ENCODE data around the gene IRF6. TPM values are rescaled to one million over a fixed set of nuclear protein-coding genes. Genes with fewer than 3 reads are reported as not detected.

IRF6 gene
- total RNA-seq, 2 experiments from 2014 or later, result 1.7 to 2.0 TPM

DNA sequence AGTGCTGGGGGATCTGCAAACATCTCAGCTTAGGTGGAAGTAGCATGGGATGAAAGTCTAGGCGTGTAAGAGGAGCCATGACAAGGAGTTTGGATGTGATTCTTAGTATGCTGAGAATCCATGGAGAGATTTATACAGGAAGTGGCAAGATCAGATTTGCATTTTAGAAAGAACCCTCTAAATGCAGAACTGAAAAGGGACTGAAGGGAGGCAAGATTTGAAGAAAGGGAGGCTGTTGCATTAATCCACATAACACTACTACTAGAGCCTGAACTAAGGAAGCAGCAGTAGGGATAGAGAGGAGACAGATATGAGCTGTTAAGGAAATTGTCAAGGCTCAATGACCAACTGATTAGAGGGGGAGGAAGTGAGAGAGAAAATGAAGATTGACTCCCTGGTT is 31.4 kb downstream of the IRF6 start:
- Mint-ChIP-seq H3K36me3 (peaks cover 45% of the 10 kb centered on the region), H3K4me3 (peak overlapping the region; percentile 2), H3K4me1 (peaks cover 30% of the 10 kb centered on the region), H3K27me3 (no peaks in the 10 kb centered on the region), H3K9me3 (no peaks in the 10 kb centered on the region), H3K27ac (peak overlapping the region; percentile 62)
- DNase-seq (no peak), ATAC-seq (ENCODE audit: low read depth) (no peak)
- POLR2A ChIA-PET, result interaction anchor here (1.2 to 15.3 kb wide), 6 partner anchors 9 to 53 kb away, joined by 3 to 488 read pairs (median 8); partner anchors contain the start of genes C1orf74, IRF6, TRAF3IP3 and UTP25

- ATAC-seq (ENCODE audit: low read depth), result no peak
- POLR2A ChIA-PET, result interaction anchor here (0.9 to 15.3 kb wide), 4 partner anchors 11 to 36 kb away, joined by 3 to 488 read pairs (median 30); partner anchors contain the start of genes C1orf74 and TRAF3IP3
- H3K27ac Mint-ChIP-seq, result no peak overlapping the region
- no peaks in the 10 kb centered on the region for H3K27me3 Mint-ChIP-seq
- H3K9me3 Mint-ChIP-seq, result no peaks in the 10 kb centered on the region
- no peak overlapping the region for H3K4me3 Mint-ChIP-seq
- DNase-seq, result no peak
- H3K4me1 Mint-ChIP-seq, result peaks cover 38% of the 10 kb centered on the region
- H3K36me3 Mint-ChIP-seq, result peaks cover 52% of the 10 kb centered on the region
Measured at GRCh38 chr1:209772126-209772525, 33.8 kb downstream of the IRF6 start.

DNA sequence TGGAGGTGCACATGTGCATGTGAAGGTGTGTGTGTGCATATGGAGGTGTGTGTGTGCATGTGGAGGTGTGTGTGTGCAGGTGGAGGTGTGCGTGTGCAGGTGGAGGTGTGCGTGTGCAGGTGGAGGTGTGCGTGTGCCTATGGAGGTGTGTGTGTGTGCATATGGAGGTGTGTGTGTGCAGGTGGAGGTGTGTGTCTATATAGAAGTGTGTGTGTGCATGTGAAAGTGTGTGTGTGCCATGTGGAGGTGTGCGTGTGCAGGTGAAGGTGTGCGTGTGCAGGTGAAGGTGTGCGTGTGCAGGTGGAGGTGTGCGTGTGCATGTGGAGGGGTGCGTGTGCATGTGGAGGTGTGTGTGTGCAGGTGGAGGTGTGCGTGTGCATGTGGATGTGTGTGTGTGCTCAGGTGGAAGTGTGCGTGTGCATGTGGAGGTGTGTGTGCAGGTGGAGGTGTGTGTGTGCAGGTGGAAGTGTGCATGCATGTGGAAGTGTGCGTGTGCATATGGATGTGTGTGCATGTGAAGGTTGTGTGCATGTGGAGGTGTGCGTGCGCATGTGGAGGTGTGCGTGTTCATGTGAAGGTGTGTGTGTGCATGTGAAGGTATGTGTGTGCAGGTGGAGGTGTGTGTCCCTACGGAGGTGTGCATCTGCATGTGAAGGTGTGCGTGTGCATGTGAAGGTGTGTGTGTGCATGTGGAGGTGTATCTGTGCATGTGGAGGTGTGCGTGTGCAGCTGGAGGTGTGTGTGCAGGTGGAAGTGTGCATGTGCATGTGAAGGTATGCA is 35.1 kb downstream of the IRF6 start:
- Mint-ChIP-seq H3K4me3 (no peak overlapping the region), H3K9me3 (no peaks in the 10 kb centered on the region), H3K27me3 (no peaks in the 10 kb centered on the region), H3K4me1 (peaks cover 47% of the 10 kb centered on the region), H3K27ac (no peak overlapping the region), H3K36me3 (peaks cover 59% of the 10 kb centered on the region)
- POLR2A ChIA-PET, result interaction anchor here (0.6 to 15.3 kb wide), 4 partner anchors 10 to 1585 kb away, joined by 3 to 488 read pairs (median 46); partner anchors contain the start of genes C1orf74, TRAF3IP3 and UTP25
- ATAC-seq (ENCODE audit: low read depth), result no peak
- no peak for DNase-seq

- POLR2A ChIA-PET, result interaction anchor here (0.6 to 15.3 kb wide), 10 partner anchors 11 to 1586 kb away, joined by 3 to 488 read pairs (median 8); partner anchors contain the start of genes C1orf74, IRF6, TRAF3IP3 and UTP25
- ATAC-seq (ENCODE audit: low read depth), result no peak
- Mint-ChIP-seq H3K9me3 (no peaks in the 10 kb centered on the region), H3K36me3 (peaks cover 56% of the 10 kb centered on the region), H3K4me3 (no peak overlapping the region), H3K4me1 (peaks cover 45% of the 10 kb centered on the region), H3K27ac (no peak overlapping the region), H3K27me3 (no peaks in the 10 kb centered on the region)
- DNase-seq, result no peak
Measured at GRCh38 chr1:209769971-209770370, 36.0 kb downstream of the IRF6 start.

- no peaks in the 10 kb centered on the region for H3K27me3 Mint-ChIP-seq
- peaks cover 55% of the 10 kb centered on the region for H3K36me3 Mint-ChIP-seq
- POLR2A ChIA-PET, result interaction anchor here (0.9 to 15.3 kb wide), 10 partner anchors 12 to 160 kb away, joined by 3 to 488 read pairs (median 8); partner anchors contain the start of genes C1orf74, IRF6, TRAF3IP3 and UTP25
Measured at GRCh38 chr1:209769171-209769904, 36.6 kb downstream of the IRF6 start.

DNA sequence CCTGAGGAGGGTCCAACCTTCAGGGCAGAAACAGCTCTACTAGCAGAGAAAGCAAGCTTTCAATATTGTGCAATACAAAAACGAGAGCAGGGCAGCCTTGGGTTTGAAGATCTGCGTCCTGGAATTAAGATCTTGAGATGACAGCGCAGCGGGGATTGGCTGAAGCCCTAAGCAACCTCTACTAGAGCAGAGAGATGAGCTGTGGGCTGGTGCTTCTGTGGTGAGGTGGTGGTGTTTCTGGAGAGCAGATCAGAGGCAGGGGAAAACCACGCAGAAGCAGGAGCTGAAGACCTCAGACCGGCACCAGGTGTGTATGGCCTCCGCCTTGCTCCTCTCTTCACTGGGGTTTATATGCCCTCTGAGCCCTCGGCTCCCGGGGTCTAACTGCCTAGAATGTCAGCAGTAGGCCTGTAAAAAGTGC is 37.6 kb downstream of the IRF6 start:
- H3K36me3 Mint-ChIP-seq, result peaks cover 59% of the 10 kb centered on the region
- POLR2A ChIA-PET, result interaction anchor here (1.0 to 15.3 kb wide), 7 partner anchors 13 to 157 kb away, joined by 4 to 488 read pairs (median 10); partner anchors contain the start of genes C1orf74, IRF6, TRAF3IP3 and UTP25
- H3K9me3 Mint-ChIP-seq, result no peaks in the 10 kb centered on the region

More at GRCh38 chr1:209769171-209769904, 36.6 kb downstream of the IRF6 start:
- peak; percentile 67 for DNase-seq
- Mint-ChIP-seq H3K9me3 (no peaks in the 10 kb centered on the region), H3K27ac (no peak overlapping the region), H3K4me1 (peaks cover 41% of the 10 kb centered on the region), H3K4me3 (no peak overlapping the region)
- ATAC-seq (ENCODE audit: low read depth), result peak; percentile 62

DNA sequence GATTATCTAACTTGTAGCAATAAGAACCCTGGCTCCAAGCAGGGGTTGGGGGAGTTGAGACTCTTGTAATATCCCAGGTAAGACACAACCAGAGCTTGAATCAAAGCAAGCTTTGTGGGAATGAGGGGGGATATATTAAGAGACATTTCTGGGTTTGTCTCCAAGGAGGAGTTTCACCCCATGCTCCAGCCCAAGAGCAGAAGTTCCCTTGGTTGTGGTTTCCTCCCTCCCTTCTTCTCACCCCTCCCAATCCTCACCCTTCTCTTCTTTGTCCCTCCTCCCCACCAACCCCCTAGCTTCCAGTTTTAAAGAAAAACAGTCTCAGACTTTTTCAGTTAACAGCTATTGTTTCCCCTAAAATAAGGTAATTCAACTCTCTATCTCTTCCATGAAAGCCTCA is 38.2 kb downstream of the IRF6 start:
- Mint-ChIP-seq H3K27me3 (no peaks in the 10 kb centered on the region), H3K27ac (no peak overlapping the region), H3K4me1 (peaks cover 47% of the 10 kb centered on the region), H3K4me3 (no peak overlapping the region), H3K36me3 (peaks cover 61% of the 10 kb centered on the region), H3K9me3 (no peaks in the 10 kb centered on the region)
- POLR2A ChIA-PET, result interaction anchor here (1.0 to 15.3 kb wide), 7 partner anchors 13 to 156 kb away, joined by 4 to 488 read pairs (median 10); partner anchors contain the start of genes C1orf74, IRF6, TRAF3IP3 and UTP25
- DNase-seq (no peak), ATAC-seq (ENCODE audit: low read depth) (no peak)

More for the DNA sequence above, 37.6 kb downstream of the IRF6 start:
- H3K4me3 Mint-ChIP-seq, result no peak overlapping the region
- ATAC-seq (ENCODE audit: low read depth), result peak; percentile 82
- DNase-seq, result peak; percentile 83
- no peaks in the 10 kb centered on the region for H3K27me3 Mint-ChIP-seq
- H3K27ac Mint-ChIP-seq, result no peak overlapping the region
- H3K4me1 Mint-ChIP-seq, result peaks cover 42% of the 10 kb centered on the region

GRCh38 chr1:209767096-209767495 is 38.8 kb downstream of the IRF6 start:
- Mint-ChIP-seq H3K27me3 (no peaks in the 10 kb centered on the region), H3K9me3 (no peaks in the 10 kb centered on the region), H3K4me3 (no peak overlapping the region), H3K27ac (no peak overlapping the region), H3K36me3 (peaks cover 63% of the 10 kb centered on the region), H3K4me1 (peaks cover 52% of the 10 kb centered on the region)
- no peak for DNase-seq
- no peak for ATAC-seq (ENCODE audit: low read depth)
- POLR2A ChIA-PET, result interaction anchor here (2.3 to 15.3 kb wide), 2 partner anchors 8 to 12 kb away, joined by 10 to 488 read pairs; partner anchors contain the start of gene TRAF3IP3

- POLR2A ChIA-PET, result interaction anchor here (0.6 to 15.3 kb wide), 3 partner anchors 9 to 131 kb away, joined by 3 to 488 read pairs (median 10); partner anchors contain the start of gene TRAF3IP3
- no peak overlapping the region for H3K4me3 Mint-ChIP-seq
- ATAC-seq (ENCODE audit: low read depth) (no peak), DNase-seq (no peak)
- peaks cover 61% of the 10 kb centered on the region for H3K4me1 Mint-ChIP-seq
- H3K36me3 Mint-ChIP-seq, result peaks cover 72% of the 10 kb centered on the region
- no peaks in the 10 kb centered on the region for H3K27me3 Mint-ChIP-seq
- no peak overlapping the region for H3K27ac Mint-ChIP-seq
- H3K9me3 Mint-ChIP-seq, result no peaks in the 10 kb centered on the region
Measured at GRCh38 chr1:209766051-209766450, 39.9 kb downstream of the IRF6 start.

- no peak for ATAC-seq (ENCODE audit: low read depth)
- no peaks in the 10 kb centered on the region for H3K9me3 Mint-ChIP-seq
- POLR2A ChIA-PET, result interaction anchor here (0.9 to 15.3 kb wide), 4 partner anchors 6 to 23 kb away, joined by 3 to 488 read pairs (median 246); partner anchors contain the start of genes C1orf74 and TRAF3IP3
Measured at GRCh38 chr1:209761011-209761635, 44.8 kb downstream of the IRF6 start.

GRCh38 chr1:209759829-209760359 is 46.0 kb downstream of the IRF6 start:
- H3K27me3 Mint-ChIP-seq, result no peaks in the 10 kb centered on the region
- DNase-seq (no peak), ATAC-seq (ENCODE audit: low read depth) (no peak)
- POLR2A ChIA-PET, result interaction anchor here (2.0 to 14.9 kb wide), 3 partner anchors 9 to 11 kb away, joined by 5 to 488 read pairs (median 9); no protein-coding TSS in a partner anchor
- H3K36me3 Mint-ChIP-seq, result peaks cover 68% of the 10 kb centered on the region
- H3K9me3 Mint-ChIP-seq, result no peaks in the 10 kb centered on the region
- peaks cover 65% of the 10 kb centered on the region for H3K4me1 Mint-ChIP-seq
- H3K4me3 Mint-ChIP-seq, result peak overlapping the region; percentile 92
- H3K27ac Mint-ChIP-seq, result peak overlapping the region; percentile 69

More at GRCh38 chr1:209761011-209761635, 44.8 kb downstream of the IRF6 start:
- DNase-seq, result no peak
- H3K4me1 Mint-ChIP-seq, result peaks cover 64% of the 10 kb centered on the region
- peaks cover 76% of the 10 kb centered on the region for H3K36me3 Mint-ChIP-seq
- peak overlapping the region; percentile 74 for H3K4me3 Mint-ChIP-seq
- H3K27ac Mint-ChIP-seq, result peak overlapping the region; percentile 79
- H3K27me3 Mint-ChIP-seq, result no peaks in the 10 kb centered on the region

DNA sequence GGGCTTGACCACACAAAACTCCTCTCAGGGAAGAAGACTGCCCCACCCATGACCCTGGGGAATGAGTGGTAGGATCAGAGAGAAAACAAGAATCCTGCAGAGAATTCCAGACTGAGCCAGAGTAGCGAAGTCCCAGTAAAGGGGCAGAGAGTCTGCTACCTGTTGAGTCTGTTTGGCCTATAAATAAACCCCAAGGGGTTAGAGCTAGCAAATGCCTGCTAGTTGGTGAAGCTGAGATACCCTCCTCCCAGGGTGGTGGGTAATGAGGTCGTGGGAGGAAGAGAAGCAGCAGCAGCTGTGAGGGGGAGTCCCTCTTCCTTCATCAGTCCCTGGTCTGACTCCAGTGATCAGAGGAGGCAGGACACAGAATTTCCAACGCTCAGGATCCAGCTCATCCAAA is 47.5 kb downstream of the IRF6 start:
- ATAC-seq (ENCODE audit: low read depth) (no peak), DNase-seq (no peak)
- H3K27ac Mint-ChIP-seq, result peak overlapping the region; percentile 94
- POLR2A ChIA-PET, result interaction anchor here (0.9 to 14.9 kb wide), 3 partner anchors 7 to 20 kb away, joined by 3 to 488 read pairs (median 9); no protein-coding TSS in a partner anchor
- H3K4me1 Mint-ChIP-seq, result peaks cover 66% of the 10 kb centered on the region
- H3K27me3 Mint-ChIP-seq, result no peaks in the 10 kb centered on the region
- H3K4me3 Mint-ChIP-seq, result peak overlapping the region; percentile 92
- H3K36me3 Mint-ChIP-seq, result peaks cover 56% of the 10 kb centered on the region
- H3K9me3 Mint-ChIP-seq, result no peaks in the 10 kb centered on the region
